HG02678 (cell line): ENCODE measurements around the gene SRPK1.

Source experiments
- ATAC-seq: cut with Tn5 transposase; IDR thresholded peaks from one replicate; pipeline ENCODE4 v1.9.1; 2021; ENCODE audit warnings: mild to moderate bottlenecking, moderate library complexity; ENCODE audit not compliant: unreplicated experiment

The SRPK1 gene

GRCh38 chr6:35786272-35786671 is 134.6 kb downstream of the SRPK1 start:
- no peak for ATAC-seq

GRCh38 chr6:35784200-35784599 is 136.7 kb downstream of the SRPK1 start:
- ATAC-seq: no peak
